ENCODE measurements around the gene ATG14.
"Not testable (repeated sequence)": the region's sequence is repeated elsewhere in the genome, so short reads cannot be mapped to it uniquely, and the experiment has no call there.

Gene ATG14

DNA sequence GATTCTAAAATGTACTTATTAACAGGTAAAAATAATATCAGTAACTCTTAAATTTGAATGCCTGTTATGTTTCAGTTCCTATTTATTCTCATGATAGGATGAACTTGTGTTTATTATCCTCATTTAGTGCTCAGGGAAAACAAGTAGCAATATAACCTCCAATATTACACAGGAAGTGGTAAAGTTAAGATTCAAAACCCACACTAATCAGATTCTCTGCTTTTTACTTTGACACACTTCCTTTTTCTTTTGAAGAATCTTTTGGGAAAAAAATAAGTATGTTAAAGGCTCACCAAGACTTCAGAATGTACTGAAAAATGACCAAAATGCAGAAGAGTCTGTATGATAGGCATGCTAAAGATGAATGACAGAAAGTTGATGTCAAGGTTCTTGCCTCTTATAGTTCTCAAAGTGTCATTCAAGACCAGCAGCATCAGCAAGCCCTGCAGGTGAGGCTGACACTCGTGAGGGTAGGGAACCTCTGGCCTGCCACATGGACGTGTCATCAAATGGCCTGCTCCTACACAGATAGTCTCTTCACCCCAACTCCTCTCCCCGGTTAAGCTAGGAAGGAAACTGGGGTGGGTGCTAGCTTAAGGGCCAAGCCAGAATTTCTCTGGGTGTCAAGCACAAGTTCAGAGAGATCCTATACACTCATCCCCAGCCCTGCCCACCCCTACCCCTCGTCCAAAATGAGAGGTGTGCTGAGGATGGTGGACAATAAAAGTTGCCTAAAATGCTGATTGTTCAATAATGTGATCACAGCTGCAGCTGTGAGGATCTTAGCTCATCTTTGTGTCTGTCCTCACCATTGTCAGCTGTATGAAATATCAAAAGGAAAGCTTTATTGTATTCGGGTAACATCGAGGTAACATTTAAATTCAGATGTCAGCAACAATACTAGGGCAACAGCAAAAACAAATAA is 22.5 kb upstream of the ATG14 start:
- no peak for DNase-seq (ENCODE audit: low read depth in 2 of 2, low spot score in 1 of 2)

- no peak for DNase-seq (ENCODE audit: low read depth in 2 of 2, low spot score in 1 of 2)
These were observed 21.0 kb upstream of the ATG14 start for GRCh38 chr14:55432628-55433027.

DNA sequence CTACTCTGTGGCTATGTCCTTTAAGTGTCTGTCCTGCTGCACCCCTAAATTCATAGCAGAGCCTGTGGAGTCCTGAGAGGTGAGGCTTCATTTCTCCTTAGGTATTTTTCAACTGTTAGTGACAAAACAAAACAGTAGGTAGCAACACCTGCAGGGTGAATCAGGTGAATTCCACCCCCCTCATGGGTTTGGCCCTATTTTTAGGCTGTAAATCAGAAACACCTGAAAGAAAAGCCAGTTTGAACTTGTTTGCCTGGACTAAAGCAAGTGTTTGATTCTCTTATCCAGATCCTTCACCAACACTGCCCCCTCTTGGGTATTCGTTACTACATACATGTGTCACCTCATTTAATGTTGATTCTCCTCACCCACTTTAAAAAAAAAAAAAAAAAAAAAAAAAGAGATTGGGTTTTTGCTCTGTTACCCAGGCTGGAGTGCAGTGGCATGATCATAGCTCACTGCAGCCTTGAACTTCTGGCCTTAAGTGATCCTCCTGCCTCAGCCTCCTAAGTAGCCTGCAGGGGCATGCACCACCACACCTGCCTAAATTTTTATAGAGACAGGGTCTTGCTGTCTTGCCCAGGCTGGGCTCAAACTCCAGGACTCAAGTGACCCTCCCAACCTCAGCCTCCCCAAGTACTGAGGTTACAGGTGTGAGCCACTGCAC is 18.5 kb upstream of the ATG14 start:
- no peak for DNase-seq (ENCODE audit: low read depth in 2 of 2, low spot score in 1 of 2)

DNA sequence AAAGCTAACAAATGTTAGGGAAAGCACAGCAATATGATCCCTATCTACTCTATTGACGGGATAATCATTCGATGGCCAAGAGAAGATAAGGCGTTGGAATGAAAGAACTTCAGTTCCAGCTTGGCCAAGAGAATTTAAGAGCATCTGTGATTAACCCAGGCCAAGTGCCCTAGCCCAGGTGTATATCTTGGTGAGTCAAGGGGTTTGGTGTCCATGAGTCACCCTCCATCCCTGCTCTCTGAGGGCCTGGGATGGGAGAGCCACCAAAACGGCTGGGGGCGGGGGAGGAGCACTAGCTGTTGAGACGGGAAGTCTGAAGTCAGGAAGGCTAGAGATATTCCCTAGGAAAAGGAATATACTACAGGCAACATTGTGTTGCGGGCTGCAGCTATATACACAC is 15.8 kb upstream of the ATG14 start:
- no peak for DNase-seq (ENCODE audit: low read depth in 2 of 2, low spot score in 1 of 2)

DNA sequence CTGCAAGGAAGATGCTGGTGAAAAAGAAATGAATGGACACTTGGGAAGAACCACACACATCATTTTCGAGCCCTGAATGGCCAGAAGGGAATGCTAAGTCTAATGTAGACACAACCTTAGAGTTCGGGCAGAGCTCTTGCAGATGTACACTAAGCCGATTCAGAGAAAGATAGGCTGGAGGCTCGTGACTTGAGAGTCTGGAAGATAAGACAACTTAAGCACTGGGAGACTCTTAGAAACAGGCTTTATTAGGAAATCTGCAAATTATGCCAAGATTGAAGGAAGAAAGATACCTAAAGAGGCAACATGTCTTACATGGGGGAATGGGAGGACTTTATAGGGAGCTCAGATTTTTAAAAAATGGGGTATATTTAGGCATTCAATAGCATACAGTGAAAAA is 15.3 kb upstream of the ATG14 start:
- no peak for DNase-seq (ENCODE audit: low read depth in 2 of 2, low spot score in 1 of 2)

DNA sequence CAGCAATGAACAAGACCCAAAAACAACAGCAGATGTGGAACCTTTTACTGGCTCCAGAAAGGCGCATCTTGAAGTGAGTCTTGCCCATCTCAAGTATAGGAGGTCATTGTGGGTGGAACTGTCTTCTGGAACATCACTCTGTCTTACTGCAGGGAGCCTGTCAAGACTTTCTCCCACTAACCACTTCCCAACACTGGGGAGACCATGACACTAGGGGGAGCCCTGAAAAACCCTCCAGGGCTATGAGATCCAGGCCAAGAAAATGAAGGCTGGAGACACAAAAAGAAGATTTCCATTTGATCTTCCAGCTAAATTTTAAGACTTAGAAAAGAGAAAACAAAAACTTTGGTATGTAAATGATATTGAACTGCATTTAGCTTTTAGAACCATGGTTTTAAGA is 13.5 kb upstream of the ATG14 start:
- no peak for DNase-seq (ENCODE audit: low read depth in 2 of 2, low spot score in 1 of 2)

GRCh38 chr14:55423969-55424368 is 12.3 kb upstream of the ATG14 start:
- no peak for DNase-seq (ENCODE audit: low read depth in 2 of 2, low spot score in 1 of 2)

GRCh38 chr14:55422338-55422737 is 10.7 kb upstream of the ATG14 start:
- not testable (repeated sequence) for DNase-seq (ENCODE audit: low read depth in 2 of 2, low spot score in 1 of 2)

DNA sequence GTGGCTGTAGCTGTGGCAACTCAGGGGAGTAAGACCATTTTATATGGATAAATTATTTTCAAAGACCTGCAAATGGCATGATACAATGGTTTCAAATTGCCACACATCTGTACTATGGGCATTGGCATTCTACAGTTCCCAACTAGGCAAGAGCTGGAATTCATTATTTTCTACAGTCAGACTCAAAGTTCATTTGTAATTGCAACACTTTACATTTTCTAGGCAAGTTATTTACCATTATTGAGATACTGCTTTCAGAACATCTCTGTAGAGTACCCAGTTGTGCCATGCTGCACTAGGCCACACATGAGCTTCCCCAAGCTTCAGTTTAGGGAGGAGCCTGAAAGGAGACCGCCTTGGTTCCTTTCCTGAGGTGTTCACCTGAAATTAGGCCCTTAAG is 8.0 kb upstream of the ATG14 start:
- DNase-seq (ENCODE audit: low read depth in 2 of 2, low spot score in 1 of 2): no peak

- DNase-seq (ENCODE audit: low read depth in 2 of 2, low spot score in 1 of 2): no peak
These were observed 6.8 kb upstream of the ATG14 start for GRCh38 chr14:55418411-55418810.

DNA sequence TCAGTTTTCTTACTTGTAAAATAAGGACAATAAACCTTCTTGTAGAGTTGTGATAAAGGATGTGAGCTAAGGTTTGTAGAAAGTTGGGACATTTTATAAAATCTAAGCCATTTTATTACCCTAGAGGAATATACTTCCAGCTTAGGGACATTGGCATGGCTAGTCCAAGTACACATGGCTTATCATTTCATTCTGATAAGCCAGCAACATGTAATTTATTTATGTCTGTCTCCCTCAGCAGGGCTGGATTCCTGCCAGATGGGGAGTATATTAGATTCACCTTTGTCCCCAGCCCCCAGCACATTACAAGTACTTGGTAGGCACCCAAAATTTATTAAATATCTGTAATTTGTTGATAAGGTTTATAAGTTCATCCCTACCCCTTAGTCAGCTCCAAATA is 6.3 kb upstream of the ATG14 start:
- DNase-seq (ENCODE audit: low read depth in 2 of 2, low spot score in 1 of 2): no peak

- DNase-seq (ENCODE audit: low read depth in 2 of 2, low spot score in 1 of 2): no peak
These were observed 5.2 kb upstream of the ATG14 start for GRCh38 chr14:55416866-55417265.

DNA sequence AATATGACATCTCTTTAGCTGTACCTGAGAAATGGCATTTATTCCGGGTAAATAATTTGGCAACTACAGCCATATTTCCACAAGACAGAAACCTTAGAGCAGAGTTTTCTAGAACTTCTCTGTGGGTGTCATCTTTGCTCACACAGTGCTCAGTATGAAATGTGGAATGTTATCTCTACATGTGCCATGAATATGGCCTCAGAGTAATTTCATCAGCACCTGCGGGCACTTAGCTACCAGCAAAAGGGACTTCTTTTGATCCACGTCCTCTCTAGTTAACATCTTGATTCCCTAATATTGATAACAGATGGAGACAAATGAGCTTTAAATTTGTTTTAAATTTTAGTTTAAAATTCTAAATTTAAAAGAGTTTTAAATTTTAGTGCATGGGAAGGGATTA is 2.9 kb upstream of the ATG14 start:
- no peak for DNase-seq (ENCODE audit: low read depth in 2 of 2, low spot score in 1 of 2)

- DNase-seq (ENCODE audit: low read depth in 2 of 2, low spot score in 1 of 2): no peak
These were observed 1.0 kb upstream of the ATG14 start for GRCh38 chr14:55412676-55413075.

DNA sequence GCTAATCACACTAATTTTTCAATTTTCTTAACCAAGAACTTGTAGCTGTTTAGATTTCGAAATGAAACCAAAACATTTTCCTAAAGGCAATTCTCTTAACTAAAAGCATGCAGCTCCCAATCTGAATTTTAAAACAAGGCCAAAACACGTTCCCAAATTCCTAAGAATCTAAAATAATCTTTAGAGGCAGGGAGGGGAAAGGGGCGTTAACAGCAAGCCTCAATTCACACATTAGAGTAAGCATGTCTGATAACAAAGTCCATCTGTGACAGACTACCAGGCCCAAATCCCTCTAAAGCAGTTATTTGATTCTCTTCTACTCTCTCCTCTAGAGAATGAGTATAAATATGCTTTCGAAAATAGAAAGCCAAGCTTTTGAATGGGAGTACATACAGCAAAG is 754 bp downstream of the ATG14 start:
- no peak for DNase-seq (ENCODE audit: low read depth in 2 of 2, low spot score in 1 of 2)

- no peak for DNase-seq (ENCODE audit: low read depth in 2 of 2, low spot score in 1 of 2)
These were observed 7.3 kb downstream of the ATG14 start for GRCh38 chr14:55404173-55404854.

DNA sequence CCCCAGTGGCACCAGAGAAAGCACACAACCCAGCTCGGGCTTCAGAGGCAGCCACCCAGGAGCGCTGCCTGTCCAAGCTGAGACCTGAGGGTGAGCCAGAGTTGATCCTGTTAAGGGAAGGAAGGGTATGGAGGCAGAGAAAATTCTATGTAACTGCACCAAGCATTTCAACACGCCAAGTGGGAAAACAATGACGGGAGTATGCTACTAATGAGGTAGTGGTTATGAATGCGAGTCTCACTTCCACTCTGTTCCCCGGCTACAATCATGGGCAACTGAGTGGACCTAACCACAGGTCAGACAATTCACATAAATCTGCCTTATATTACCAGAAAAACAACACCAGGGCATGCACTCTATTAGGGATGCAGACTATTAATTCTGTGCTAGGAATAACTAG is 9.9 kb downstream of the ATG14 start:
- no peak for DNase-seq (ENCODE audit: low read depth in 2 of 2, low spot score in 1 of 2)

DNA sequence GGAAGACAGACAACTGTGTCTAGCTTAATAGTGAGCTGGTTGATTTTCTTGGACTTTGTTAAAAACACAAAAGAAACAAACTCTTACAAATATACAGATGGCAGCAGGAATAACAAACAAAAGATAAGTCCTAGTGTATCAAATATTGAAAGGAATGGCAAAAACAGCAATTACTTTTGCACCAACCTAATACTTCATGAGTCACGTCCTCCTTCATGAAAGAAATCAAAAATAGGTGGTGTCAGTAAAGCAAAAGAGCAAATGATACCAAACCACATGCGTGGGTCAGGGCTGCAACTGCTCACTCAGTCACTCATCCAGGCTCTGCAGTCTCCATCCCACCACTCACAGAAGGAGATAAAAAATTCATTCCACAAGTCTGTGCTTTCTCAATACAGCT is 11.8 kb downstream of the ATG14 start:
- DNase-seq (ENCODE audit: low read depth in 2 of 2, low spot score in 1 of 2): no peak

GRCh38 chr14:55399183-55399582 is 12.4 kb downstream of the ATG14 start:
- no peak for DNase-seq (ENCODE audit: low read depth in 2 of 2, low spot score in 1 of 2)

DNA sequence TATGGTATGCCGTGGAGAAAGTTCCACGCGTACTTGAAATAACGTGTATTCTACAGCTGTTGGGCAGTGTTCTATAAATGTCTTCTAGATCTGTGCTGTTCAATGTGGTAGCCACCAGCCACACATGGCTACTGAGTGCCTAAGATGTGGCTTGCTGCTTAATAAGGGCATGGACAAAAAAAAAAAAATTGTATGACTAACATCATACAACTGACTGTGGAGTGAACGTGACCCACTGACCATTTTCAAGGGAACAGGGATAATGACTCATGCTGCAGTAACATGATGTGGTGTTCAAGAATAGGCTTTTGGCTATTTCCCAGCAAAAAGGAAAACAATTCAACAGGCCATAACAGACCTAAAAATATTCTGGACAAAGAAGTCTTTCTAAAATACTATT is 13.0 kb downstream of the ATG14 start:
- no peak for DNase-seq (ENCODE audit: low read depth in 2 of 2, low spot score in 1 of 2)

- DNase-seq (ENCODE audit: low read depth in 2 of 2, low spot score in 1 of 2): no peak
These were observed 22.3 kb downstream of the ATG14 start for GRCh38 chr14:55389330-55389729.

DNA sequence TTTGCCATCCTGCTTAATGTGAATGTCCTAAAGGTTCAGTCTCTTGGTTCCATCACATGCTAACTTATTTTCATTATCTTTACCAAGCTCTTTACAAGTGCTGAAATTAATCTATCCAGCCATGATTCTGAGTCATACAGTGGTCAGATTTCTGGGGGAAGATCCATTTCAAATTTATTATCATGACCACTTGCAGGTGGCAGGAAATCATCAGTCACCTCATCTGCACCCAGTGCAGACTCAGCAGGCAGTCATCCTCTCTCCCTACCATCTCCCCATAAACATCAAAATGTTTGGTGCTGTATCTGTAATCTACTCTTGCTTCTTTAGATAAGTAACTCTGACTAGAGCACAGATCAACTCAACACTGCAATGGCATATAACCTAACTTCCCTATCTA is 23.5 kb downstream of the ATG14 start:
- no peak for DNase-seq (ENCODE audit: low read depth in 2 of 2, low spot score in 1 of 2)

Measured in stimulated activated CD8-positive, alpha-beta memory T cell treated with anti-CD3 and anti-CD28 coated beads, Interleukin-4, amount 100 ng/mL, for 4 hours (primary cell).